K562 (cell line): ENCODE results near the gene FCRLA.
"Not testable (repeated sequence)": the region's sequence is repeated elsewhere in the genome, so short reads cannot be mapped to it uniquely, and the experiment has no call there.

Source experiments
- ELF4 ChIP-seq: fragments of 450-650 bp; formaldehyde crosslinking; IDR thresholded peaks from 2 replicates; pipeline ENCODE4 v1.4.0; 2022; ENCODE audit warnings: missing genetic modification characterization
- FOXJ3 ChIP-seq: sonication (generic); formaldehyde crosslinking; IDR thresholded peaks from 2 replicates; pipeline ENCODE4 v1.4.0; 2020; ENCODE audit warnings: mild to moderate bottlenecking, missing genetic modification reagents
- POLR2AphosphoS5 ChIP-seq: IDR thresholded peaks from 2 replicates; pipeline ENCODE4 v1.6.1; 2011; ENCODE audit warnings: mild to moderate bottlenecking, low read depth, low read length, moderate library complexity; ENCODE audit not compliant: control insufficient read depth, insufficient read depth
- PRPF4 ChIP-seq: fragments of 200-400 bp; formaldehyde crosslinking; IDR thresholded peaks from one replicate; pipeline ENCODE4 v1.6.1; 2017; ENCODE audit warnings: low read length, low read depth, mild to moderate bottlenecking; ENCODE audit not compliant: insufficient read depth, poor library complexity, severe bottlenecking
- SETDB1 ChIP-seq: IDR thresholded peaks from one replicate; pipeline ENCODE4 v1.6.1; 2012; ENCODE audit warnings: low read length, control low read depth, inconsistent platforms
- TAF1 ChIP-seq: IDR thresholded peaks from 2 replicates; pipeline ENCODE4 v1.6.1; 2011; ENCODE audit warnings: mild to moderate bottlenecking, low read length, moderate library complexity; ENCODE audit not compliant: insufficient read depth, control insufficient read depth, severe bottlenecking; ENCODE audit errors: extremely low read depth
- ZNF785 ChIP-seq: fragments of 250-450 bp; sonication (Bioruptor Pico); IDR thresholded peaks from 2 replicates; pipeline ENCODE4 v1.4.0; 2020; ENCODE audit warnings: mild to moderate bottlenecking

- not testable (repeated sequence) for TF ChIP-seq ELF4 (CRISPR knock-in tag); PRPF4; FOXJ3; TAF1; ZNF785; SETDB1; POLR2AphosphoS5
Observed at GRCh38 chr1:161698302-161698701, 8.7 kb upstream of the FCRLA start.
